GM18858 (cell line): ENCODE data around the gene NRARP.
"Not testable (repeated sequence)": the region's sequence is repeated elsewhere in the genome, so short reads cannot be mapped to it uniquely, and the experiment has no call there.

ENCODE experiments used
- ATAC-seq: cut with Tn5 transposase; IDR thresholded peaks from one replicate; pipeline ENCODE4 v1.9.1; 2021; ENCODE audit not compliant: unreplicated experiment

Gene NRARP

GRCh38 chr9:137302118-137302448, at the start of gene NRARP:
TSS of gene NRARP (minus strand) at chr9:137302271. CDS start at chr9:137301928, 343 bp downstream.
- peak; percentile 48 for ATAC-seq

GRCh38 chr9:137350696-137351584, 48.9 kb upstream of the NRARP start:
- ATAC-seq, result no peak

- no peak for ATAC-seq
Observed at GRCh38 chr9:137349471-137350033, 47.5 kb upstream of the NRARP start.

GRCh38 chr9:137348769-137349470, 46.8 kb upstream of the NRARP start:
- no peak for ATAC-seq

GRCh38 chr9:137347928-137348327, 45.9 kb upstream of the NRARP start:
- no peak for ATAC-seq

- ATAC-seq, result no peak
Observed at GRCh38 chr9:137342482-137342881, 40.4 kb upstream of the NRARP start.

GRCh38 chr9:137341227-137341626, 39.2 kb upstream of the NRARP start:
- no peak for ATAC-seq

GRCh38 chr9:137339908-137340462, 37.9 kb upstream of the NRARP start:
- not testable (repeated sequence) for ATAC-seq

- ATAC-seq, result no peak
Observed at GRCh38 chr9:137339045-137339907, 37.2 kb upstream of the NRARP start.

GRCh38 chr9:137336735-137337134, 34.7 kb upstream of the NRARP start:
- ATAC-seq, result no peak

GRCh38 chr9:137333016-137333671, 31.1 kb upstream of the NRARP start:
- ATAC-seq, result no peak

- no peak for ATAC-seq
Observed at GRCh38 chr9:137331929-137332328, 29.9 kb upstream of the NRARP start.

GRCh38 chr9:137330689-137331088, 28.6 kb upstream of the NRARP start:
- ATAC-seq, result no peak

GRCh38 chr9:137329590-137329989, 27.5 kb upstream of the NRARP start:
- ATAC-seq, result not testable (repeated sequence)

- not testable (repeated sequence) for ATAC-seq
Observed at GRCh38 chr9:137327641-137328550, 25.8 kb upstream of the NRARP start.

- no peak for ATAC-seq
Observed at GRCh38 chr9:137326445-137327065, 24.5 kb upstream of the NRARP start.

- ATAC-seq, result no peak
Observed at GRCh38 chr9:137325799-137326198, 23.7 kb upstream of the NRARP start.

GRCh38 chr9:137325124-137325523, 23.1 kb upstream of the NRARP start:
- ATAC-seq, result no peak
